Neural crest cell (in vitro differentiated cells): ENCODE data around the gene PTCHD1. TPM values are rescaled to one million over a fixed set of nuclear protein-coding genes. Genes with fewer than 3 reads are reported as not detected.

Source experiments
- DNase-seq: peaks from one replicate; pipeline ENCODE4 v3.0.0; 2021; ENCODE audit warnings: low read depth, mixed read lengths, low spot score
- H3K27ac Mint-ChIP-seq: one replicate; pipeline ENCODE4 v1.8.0; 2021; ENCODE audit warnings: mild to moderate bottlenecking, mixed read lengths; ENCODE audit not compliant: unreplicated experiment
- H3K27me3 Mint-ChIP-seq: 2 replicates; pipeline ENCODE4 v1.8.0; 2021; ENCODE audit warnings: low read depth, mild to moderate bottlenecking, mixed read lengths
- H3K36me3 Mint-ChIP-seq: 2 replicates; pipeline ENCODE4 v1.8.0; 2021; ENCODE audit warnings: low read depth, mild to moderate bottlenecking, mixed read lengths
- H3K4me1 Mint-ChIP-seq: 2 replicates; pipeline ENCODE4 v1.8.0; 2021; ENCODE audit warnings: mixed read lengths
- H3K4me3 Mint-ChIP-seq: one replicate; pipeline ENCODE4 v1.8.0; 2021; ENCODE audit warnings: mild to moderate bottlenecking, mixed read lengths
- H3K9me3 Mint-ChIP-seq: 2 replicates; pipeline ENCODE4 v1.8.0; 2021; ENCODE audit warnings: mixed read lengths
- total RNA-seq: library from RNA; stranded (reverse); gene quantifications from 2 replicates; pipeline ENCODE4 v1.2.1, GENCODE V29; 2021
- TF ChIP-seq, protein P1 (sequence below): fragments of 200-600 bp; sonication (generic); conservative IDR thresholded peaks from 2 replicates; pipeline ENCODE4 v1.5.0; 2021; ENCODE audit warnings: antibody characterized with exemption, mild to moderate bottlenecking

The PTCHD1 gene
- total RNA-seq, 1 donor from 2014 or later, result 0.23 TPM

DNA sequence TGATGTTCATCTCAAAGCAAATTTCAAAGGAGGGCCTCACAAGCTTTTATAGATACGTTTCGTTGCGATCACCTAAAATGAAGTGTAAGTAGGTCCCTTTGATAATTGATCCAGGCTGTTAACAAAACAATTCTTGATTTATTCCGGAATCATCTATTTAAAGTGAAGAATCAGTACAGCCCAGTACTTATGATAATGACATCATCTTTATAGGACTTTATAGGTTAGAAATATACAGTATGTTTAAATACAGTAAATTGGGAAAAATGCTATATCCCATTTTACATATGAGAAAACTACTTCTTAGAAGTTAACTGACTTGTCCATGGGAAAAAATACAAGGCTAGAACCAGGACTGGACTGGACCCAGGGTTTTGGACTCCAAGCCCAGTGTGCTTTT is 3.7 kb downstream of the PTCHD1 start:
- TF ChIP-seq, protein P1, sequence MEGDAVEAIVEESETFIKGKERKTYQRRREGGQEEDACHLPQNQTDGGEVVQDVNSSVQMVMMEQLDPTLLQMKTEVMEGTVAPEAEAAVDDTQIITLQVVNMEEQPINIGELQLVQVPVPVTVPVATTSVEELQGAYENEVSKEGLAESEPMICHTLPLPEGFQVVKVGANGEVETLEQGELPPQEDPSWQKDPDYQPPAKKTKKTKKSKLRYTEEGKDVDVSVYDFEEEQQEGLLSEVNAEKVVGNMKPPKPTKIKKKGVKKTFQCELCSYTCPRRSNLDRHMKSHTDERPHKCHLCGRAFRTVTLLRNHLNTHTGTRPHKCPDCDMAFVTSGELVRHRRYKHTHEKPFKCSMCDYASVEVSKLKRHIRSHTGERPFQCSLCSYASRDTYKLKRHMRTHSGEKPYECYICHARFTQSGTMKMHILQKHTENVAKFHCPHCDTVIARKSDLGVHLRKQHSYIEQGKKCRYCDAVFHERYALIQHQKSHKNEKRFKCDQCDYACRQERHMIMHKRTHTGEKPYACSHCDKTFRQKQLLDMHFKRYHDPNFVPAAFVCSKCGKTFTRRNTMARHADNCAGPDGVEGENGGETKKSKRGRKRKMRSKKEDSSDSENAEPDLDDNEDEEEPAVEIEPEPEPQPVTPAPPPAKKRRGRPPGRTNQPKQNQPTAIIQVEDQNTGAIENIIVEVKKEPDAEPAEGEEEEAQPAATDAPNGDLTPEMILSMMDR, result no peak
- DNase-seq, result no peak
- Mint-ChIP-seq H3K4me1 (peaks cover 4% of the 10 kb centered on the region), H3K4me3 (no peak overlapping the region), H3K36me3 (no peaks in the 10 kb centered on the region), H3K27ac (no peak overlapping the region), H3K9me3 (no peaks in the 10 kb centered on the region), H3K27me3 (peaks cover 93% of the 10 kb centered on the region)

DNA sequence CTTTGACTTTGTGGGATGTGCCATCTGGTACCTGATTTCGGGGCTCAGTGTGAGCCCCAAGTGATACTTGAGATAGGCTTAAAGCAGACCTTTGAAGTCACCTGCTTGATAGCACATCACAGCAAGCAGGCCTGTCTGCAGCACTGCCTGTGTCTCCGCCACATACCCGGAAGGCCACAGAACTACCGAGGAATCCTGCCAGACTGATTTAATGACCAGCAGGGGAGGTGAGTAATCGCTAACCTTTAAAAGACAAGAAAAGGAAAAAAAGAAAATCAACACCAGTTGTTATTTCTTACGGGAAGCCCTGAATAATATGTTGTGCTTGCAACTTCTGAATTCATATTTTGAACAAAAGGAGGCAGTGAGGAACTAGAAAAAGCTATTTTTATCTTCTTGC is 6.8 kb downstream of the PTCHD1 start:
- Mint-ChIP-seq H3K9me3 (no peaks in the 10 kb centered on the region), H3K27ac (no peak overlapping the region), H3K36me3 (no peaks in the 10 kb centered on the region), H3K4me3 (no peak overlapping the region), H3K27me3 (peaks cover 94% of the 10 kb centered on the region), H3K4me1 (no peaks in the 10 kb centered on the region)
- TF ChIP-seq, protein P1, result peak; percentile 39
- DNase-seq, result no peak

DNA sequence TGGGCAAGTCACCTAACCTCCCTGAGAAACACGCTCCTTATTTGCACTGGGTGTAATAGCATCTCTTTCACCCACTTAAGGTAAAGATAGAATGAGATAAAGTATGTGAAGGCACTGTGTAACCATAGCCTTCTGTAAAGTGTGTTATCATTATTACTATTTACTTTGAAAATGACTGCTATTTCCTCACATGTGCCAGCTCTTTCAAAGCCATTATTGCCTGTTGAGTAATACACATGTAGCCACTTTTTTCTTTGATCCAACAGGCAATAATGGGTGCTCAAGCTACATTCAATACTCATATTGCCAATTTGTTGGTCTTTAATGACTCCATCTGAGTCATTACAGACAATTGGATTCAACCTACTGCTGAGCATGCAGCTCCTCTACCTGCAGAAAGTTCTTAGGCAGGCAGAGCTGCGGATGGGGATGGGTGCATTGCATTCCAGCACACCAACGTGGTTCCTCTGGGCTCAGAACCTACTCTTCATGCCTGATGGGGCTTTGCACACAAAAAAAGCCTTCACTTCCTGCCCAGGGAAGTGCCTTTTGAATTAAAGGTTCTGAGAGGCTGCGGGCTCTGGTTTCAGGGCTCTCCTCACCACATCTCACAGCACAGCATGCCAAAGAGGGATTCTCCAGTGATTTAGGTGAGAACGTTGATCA is 9.7 kb downstream of the PTCHD1 start:
- H3K9me3 Mint-ChIP-seq, result no peaks in the 10 kb centered on the region
- no peak for DNase-seq
- no peaks in the 10 kb centered on the region for H3K36me3 Mint-ChIP-seq
- H3K4me3 Mint-ChIP-seq, result no peak overlapping the region
- TF ChIP-seq, protein P1, result no peak
- no peak overlapping the region for H3K27ac Mint-ChIP-seq
- H3K4me1 Mint-ChIP-seq, result no peaks in the 10 kb centered on the region
- H3K27me3 Mint-ChIP-seq, result peaks cover 84% of the 10 kb centered on the region

DNA sequence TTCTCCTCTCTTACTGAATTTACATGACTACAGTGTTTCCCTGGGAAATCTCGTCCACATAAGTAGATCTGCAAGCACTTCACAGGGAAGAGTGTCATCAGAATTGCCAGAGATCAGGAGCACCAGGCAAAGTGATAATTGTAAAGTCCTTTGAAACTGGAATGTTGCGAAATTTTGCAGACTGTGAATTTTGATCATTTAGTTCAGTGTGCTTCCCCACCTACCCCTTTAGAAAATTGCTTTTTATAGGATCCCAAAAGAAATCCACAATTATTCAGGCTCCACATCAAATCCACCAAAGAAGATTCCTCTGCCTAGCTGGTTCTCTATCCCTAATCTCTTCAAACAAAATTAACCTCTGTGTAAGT is 10.2 kb downstream of the PTCHD1 start:
- H3K27ac Mint-ChIP-seq, result no peak overlapping the region
- H3K27me3 Mint-ChIP-seq, result peaks cover 83% of the 10 kb centered on the region
- no peaks in the 10 kb centered on the region for H3K36me3 Mint-ChIP-seq
- no peak for DNase-seq
- no peaks in the 10 kb centered on the region for H3K4me1 Mint-ChIP-seq
- no peak overlapping the region for H3K4me3 Mint-ChIP-seq
- TF ChIP-seq, protein P1, result no peak
- no peaks in the 10 kb centered on the region for H3K9me3 Mint-ChIP-seq

DNA sequence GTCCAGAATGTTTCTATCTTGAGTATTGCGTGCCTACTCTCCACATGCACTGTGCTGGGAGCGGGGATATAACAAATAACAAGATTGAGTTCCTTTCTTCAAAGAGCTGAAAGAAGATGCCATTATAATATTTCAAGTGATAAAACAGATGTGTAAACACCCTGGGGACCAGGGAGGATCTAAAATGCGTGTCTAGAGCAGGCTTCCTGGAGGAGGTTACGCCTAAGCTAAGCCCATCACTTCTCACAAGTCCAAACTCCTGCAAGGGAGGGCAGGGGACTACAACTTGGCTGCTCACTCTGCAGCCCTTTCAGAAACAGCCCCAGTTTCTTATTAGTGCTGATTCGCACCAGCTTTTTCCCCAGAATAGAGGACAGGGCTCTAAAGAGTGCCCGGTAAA is 21.5 kb downstream of the PTCHD1 start:
- peaks cover 12% of the 10 kb centered on the region for H3K27me3 Mint-ChIP-seq
- TF ChIP-seq, protein P1, result no peak
- no peaks in the 10 kb centered on the region for H3K36me3 Mint-ChIP-seq
- H3K27ac Mint-ChIP-seq, result peak overlapping the region; percentile 9
- no peak for DNase-seq
- H3K4me1 Mint-ChIP-seq, result no peaks in the 10 kb centered on the region
- peaks cover 7% of the 10 kb centered on the region for H3K9me3 Mint-ChIP-seq
- H3K4me3 Mint-ChIP-seq, result no peak overlapping the region

DNA sequence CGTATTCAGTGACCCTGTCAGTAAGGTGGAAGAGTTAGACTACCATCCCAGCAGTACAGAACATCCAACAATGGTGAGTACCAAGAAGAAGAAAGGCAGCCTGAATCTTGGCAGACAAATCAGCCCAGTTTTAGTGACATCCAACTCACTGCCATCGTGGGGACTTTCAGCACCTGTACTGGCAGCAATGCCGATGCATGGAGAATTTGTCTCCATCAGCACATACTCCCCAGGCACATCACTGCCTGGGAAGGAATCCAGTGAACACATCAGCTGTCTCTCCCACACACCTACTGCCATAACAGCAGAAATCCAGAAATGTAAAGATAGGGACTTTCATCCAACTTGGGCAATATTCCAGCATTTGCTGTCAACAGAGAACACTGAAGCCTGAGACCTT is 29.8 kb downstream of the PTCHD1 start:
- TF ChIP-seq, protein P1, result no peak
- Mint-ChIP-seq H3K4me3 (no peak overlapping the region), H3K27me3 (peaks cover 28% of the 10 kb centered on the region), H3K9me3 (peaks cover 4% of the 10 kb centered on the region), H3K4me1 (no peaks in the 10 kb centered on the region), H3K27ac (no peak overlapping the region), H3K36me3 (no peaks in the 10 kb centered on the region)
- DNase-seq, result no peak
